HepG2 (cell line): ENCODE measurements around the gene HDLBP. TPM values are rescaled to one million over a fixed set of nuclear protein-coding genes. Genes with fewer than 3 reads are reported as not detected.

ENCODE experiments used
- CREB1 ChIP-seq, 2 experiments: fragments of 450-650 bp in 1 of 2; IDR thresholded peaks; 2 replicates each; pipeline ENCODE4 v1.6.1; 2016 to 2017; ENCODE audit warnings: control low read depth in 1 of 2, mild to moderate bottlenecking in 1 of 2, missing compliant biosample characterization in 1 of 2, missing genetic modification characterization in 1 of 2
- DNMT1 ChIP-seq: sonication (generic); formaldehyde crosslinking; IDR thresholded peaks from 2 replicates; pipeline ENCODE4 v1.5.1; 2020; ENCODE audit warnings: mild to moderate bottlenecking, missing genetic modification reagents
- EEA1 ChIP-seq: sonication (generic); formaldehyde crosslinking; IDR thresholded peaks from 2 replicates; pipeline ENCODE4 v1.5.1; 2020; ENCODE audit warnings: mild to moderate bottlenecking, missing genetic modification reagents, borderline replicate concordance
- FLYWCH1 ChIP-seq: sonication (generic); formaldehyde crosslinking; IDR thresholded peaks from 2 replicates; pipeline ENCODE4 v1.8.1; 2023; ENCODE audit warnings: mild to moderate bottlenecking, missing genetic modification reagents
- HNRNPK ChIP-seq: fragments of 200-400 bp; formaldehyde crosslinking; IDR thresholded peaks from 2 replicates; pipeline ENCODE4 v1.6.1; 2018; ENCODE audit warnings: low read length, low read depth, moderate library complexity, mild to moderate bottlenecking; ENCODE audit not compliant: poor library complexity, severe bottlenecking
- HOMEZ ChIP-seq: IDR thresholded peaks from 2 replicates; pipeline ENCODE4 v1.6.1; 2016; ENCODE audit warnings: low read depth
- MED8 ChIP-seq: sonication (generic); formaldehyde crosslinking; IDR thresholded peaks from 2 replicates; pipeline ENCODE4 v1.8.1; 2023; ENCODE audit warnings: mild to moderate bottlenecking, missing genetic modification reagents; ENCODE audit not compliant: insufficient replicate concordance
- NR2F2 ChIP-seq: IDR thresholded peaks from 2 replicates; pipeline ENCODE4 v1.6.1; 2012; ENCODE audit warnings: low read depth, inconsistent platforms, borderline replicate concordance
- RCOR2 ChIP-seq: IDR thresholded peaks from 2 replicates; pipeline ENCODE4 v1.6.1; 2016; ENCODE audit warnings: missing biosample characterization, missing genetic modification reagents
- ZC3H13 ChIP-seq: sonication (generic); formaldehyde crosslinking; IDR thresholded peaks from 2 replicates; pipeline ENCODE4 v1.8.1; 2023; ENCODE audit warnings: mild to moderate bottlenecking, missing genetic modification reagents, moderate library complexity
- ZFP1 ChIP-seq: IDR thresholded peaks from 2 replicates; pipeline ENCODE4 v1.6.1; 2016
- ZMAT5 ChIP-seq: sonication (generic); formaldehyde crosslinking; IDR thresholded peaks from 2 replicates; pipeline ENCODE4 v1.5.0; 2020; ENCODE audit warnings: mild to moderate bottlenecking, low read depth, missing genetic modification reagents, borderline replicate concordance
- ZNF431 ChIP-seq: sonication (generic); formaldehyde crosslinking; IDR thresholded peaks from 2 replicates; pipeline ENCODE4 v1.9.0; 2022; ENCODE audit warnings: missing genetic modification reagents, low read depth, mild to moderate bottlenecking, borderline replicate concordance
- ZNF468 ChIP-seq: sonication (generic); formaldehyde crosslinking; IDR thresholded peaks from 2 replicates; pipeline ENCODE4 v1.8.0; 2022; ENCODE audit warnings: mild to moderate bottlenecking, moderate library complexity, missing genetic modification reagents
- ZNF564 ChIP-seq: sonication (generic); formaldehyde crosslinking; IDR thresholded peaks from 2 replicates; pipeline ENCODE4 v1.8.1; 2023; ENCODE audit warnings: mild to moderate bottlenecking, missing genetic modification reagents
- ZNF775 ChIP-seq: sonication (generic); formaldehyde crosslinking; IDR thresholded peaks from 2 replicates; pipeline ENCODE4 v1.4.0; 2020; ENCODE audit warnings: missing genetic modification reagents, mild to moderate bottlenecking, moderate library complexity, borderline replicate concordance
- polyA plus RNA-seq, 8 experiments: library from polyadenylated mRNA; depleted of rRNA in 3 of 8; stranded (reverse) in 7 of 8; unstranded in 1 of 8; fragments of >200 nt; fragmentation: Illumina TruSeq in 4 of 8; extraction: Trizol in 4 of 8; gene quantifications; 2 replicates each; pipeline versions ENCODE4 v1.2.1 to v1.2.3, GENCODE V29; 2011 to 2016; ENCODE audit warnings: low read depth in 4 of 8, missing spikeins in 1 of 8, mixed read lengths in 1 of 8; ENCODE audit not compliant: insufficient read depth in 1 of 8
- total RNA-seq, 5 experiments: library from RNA; depleted of rRNA; stranded (reverse); fragments of >200 nt; fragmentation: Illumina TruSeq; extraction: Trizol; gene quantifications; 2 replicates each; pipeline ENCODE4 v1.2.3, GENCODE V29; 2016; ENCODE audit warnings: low read depth in 1 of 5
- TF ChIP-seq, protein P1 (sequence below): sonication (generic); formaldehyde crosslinking; IDR thresholded peaks from 2 replicates; pipeline ENCODE4 v1.4.0; 2020; ENCODE audit warnings: mild to moderate bottlenecking, missing genetic modification reagents
- TF ChIP-seq, protein P2 (sequence below): sonication (generic); formaldehyde crosslinking; IDR thresholded peaks from 2 replicates; pipeline ENCODE4; 2020; ENCODE audit warnings: missing genetic modification reagents, mild to moderate bottlenecking, borderline replicate concordance
- TF ChIP-seq, protein P3 (sequence below): sonication (generic); formaldehyde crosslinking; IDR thresholded peaks from 2 replicates; pipeline ENCODE4 v1.4.0; 2020; ENCODE audit warnings: missing genetic modification reagents

Gene HDLBP
- total and polyA plus RNA-seq, 2 of the 13 experiments (the other 11 are each of a cell fraction or from before 2014, with no cell fraction given) = 464 to 707 TPM

DNA sequence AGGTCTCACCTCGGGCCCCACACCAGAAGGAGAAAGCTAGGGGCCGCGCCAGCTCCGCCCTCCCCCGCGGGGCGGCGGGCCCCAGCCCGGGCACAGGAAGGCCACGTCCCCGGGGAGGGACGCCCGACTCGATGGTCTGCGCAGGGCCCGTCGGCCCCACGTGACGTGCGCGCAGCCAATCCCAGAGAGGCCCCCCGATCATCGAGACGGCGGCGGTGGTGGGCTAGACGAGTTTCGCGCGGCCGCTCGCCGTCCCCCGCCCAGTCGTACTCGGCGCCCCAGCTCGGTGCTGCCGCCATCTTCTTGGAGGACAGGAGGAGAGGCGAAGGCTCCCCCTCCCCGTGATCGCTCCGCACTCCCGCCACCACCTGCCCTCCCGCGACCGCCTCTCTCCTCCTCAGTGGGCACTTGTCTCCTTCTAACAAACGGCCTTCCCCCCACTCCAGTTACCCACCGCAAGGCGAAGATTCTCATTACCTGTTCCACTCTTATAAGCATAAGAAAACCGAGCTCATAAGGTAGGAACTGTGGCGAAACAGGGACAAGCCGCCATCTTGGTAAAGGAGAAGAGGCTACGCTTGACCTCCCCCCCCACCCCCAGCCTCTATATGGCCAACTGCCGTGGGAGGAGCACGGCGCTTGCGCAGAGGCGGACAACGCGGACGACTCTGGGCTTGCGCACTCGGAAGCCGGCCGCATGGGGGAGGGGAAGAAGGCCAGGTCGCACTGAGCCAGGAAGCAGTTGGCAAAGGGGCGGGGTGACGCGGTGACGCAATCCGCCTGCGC is at the start of gene HDLBP (continued):
- peak; percentile 98 for TF ChIP-seq ZC3H13 (CRISPR knock-in tag)
- peak; percentile 32; the same call in 1 of the 2 replicates for TF ChIP-seq EEA1 (CRISPR knock-in tag)
- TF ChIP-seq, protein P1, sequence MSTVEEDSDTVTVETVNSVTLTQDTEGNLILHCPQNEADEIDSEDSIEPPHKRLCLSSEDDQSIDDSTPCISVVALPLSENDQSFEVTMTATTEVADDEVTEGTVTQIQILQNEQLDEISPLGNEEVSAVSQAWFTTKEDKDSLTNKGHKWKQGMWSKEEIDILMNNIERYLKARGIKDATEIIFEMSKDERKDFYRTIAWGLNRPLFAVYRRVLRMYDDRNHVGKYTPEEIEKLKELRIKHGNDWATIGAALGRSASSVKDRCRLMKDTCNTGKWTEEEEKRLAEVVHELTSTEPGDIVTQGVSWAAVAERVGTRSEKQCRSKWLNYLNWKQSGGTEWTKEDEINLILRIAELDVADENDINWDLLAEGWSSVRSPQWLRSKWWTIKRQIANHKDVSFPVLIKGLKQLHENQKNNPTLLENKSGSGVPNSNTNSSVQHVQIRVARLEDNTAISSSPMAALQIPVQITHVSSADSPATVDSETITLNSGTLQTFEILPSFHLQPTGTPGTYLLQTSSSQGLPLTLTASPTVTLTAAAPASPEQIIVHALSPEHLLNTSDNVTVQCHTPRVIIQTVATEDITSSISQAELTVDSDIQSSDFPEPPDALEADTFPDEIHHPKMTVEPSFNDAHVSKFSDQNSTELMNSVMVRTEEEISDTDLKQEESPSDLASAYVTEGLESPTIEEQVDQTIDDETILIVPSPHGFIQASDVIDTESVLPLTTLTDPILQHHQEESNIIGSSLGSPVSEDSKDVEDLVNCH (CRISPR knock-in tag) = peak; percentile 73; the same call in 1 of the 2 replicates
- no peak for TF ChIP-seq ZMAT5 (CRISPR knock-in tag)
- TF ChIP-seq ZNF775 (CRISPR knock-in tag) = peak; percentile 94
- TF ChIP-seq, protein P2, sequence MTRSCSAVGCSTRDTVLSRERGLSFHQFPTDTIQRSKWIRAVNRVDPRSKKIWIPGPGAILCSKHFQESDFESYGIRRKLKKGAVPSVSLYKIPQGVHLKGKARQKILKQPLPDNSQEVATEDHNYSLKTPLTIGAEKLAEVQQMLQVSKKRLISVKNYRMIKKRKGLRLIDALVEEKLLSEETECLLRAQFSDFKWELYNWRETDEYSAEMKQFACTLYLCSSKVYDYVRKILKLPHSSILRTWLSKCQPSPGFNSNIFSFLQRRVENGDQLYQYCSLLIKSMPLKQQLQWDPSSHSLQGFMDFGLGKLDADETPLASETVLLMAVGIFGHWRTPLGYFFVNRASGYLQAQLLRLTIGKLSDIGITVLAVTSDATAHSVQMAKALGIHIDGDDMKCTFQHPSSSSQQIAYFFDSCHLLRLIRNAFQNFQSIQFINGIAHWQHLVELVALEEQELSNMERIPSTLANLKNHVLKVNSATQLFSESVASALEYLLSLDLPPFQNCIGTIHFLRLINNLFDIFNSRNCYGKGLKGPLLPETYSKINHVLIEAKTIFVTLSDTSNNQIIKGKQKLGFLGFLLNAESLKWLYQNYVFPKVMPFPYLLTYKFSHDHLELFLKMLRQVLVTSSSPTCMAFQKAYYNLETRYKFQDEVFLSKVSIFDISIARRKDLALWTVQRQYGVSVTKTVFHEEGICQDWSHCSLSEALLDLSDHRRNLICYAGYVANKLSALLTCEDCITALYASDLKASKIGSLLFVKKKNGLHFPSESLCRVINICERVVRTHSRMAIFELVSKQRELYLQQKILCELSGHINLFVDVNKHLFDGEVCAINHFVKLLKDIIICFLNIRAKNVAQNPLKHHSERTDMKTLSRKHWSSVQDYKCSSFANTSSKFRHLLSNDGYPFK (CRISPR knock-in tag) = peak; percentile 96; the same call in 1 of the 2 replicates
- TF ChIP-seq HOMEZ = peak; percentile 72; the same call in 1 of the 2 replicates
- TF ChIP-seq ZNF564 (CRISPR knock-in tag) = peak; percentile 16; the same call in 1 of the 2 replicates
- peak; percentile 84 for TF ChIP-seq CREB1 (IDR thresholded peaks at IDR 0.05)
- peak; percentile 88 for TF ChIP-seq CREB1 (CRISPR knock-in tag; IDR thresholded peaks at IDR 0.05)
- TF ChIP-seq DNMT1 (CRISPR knock-in tag) = peak; percentile 90
- TF ChIP-seq NR2F2 = no peak; the same call in 1 of the 2 replicates
- peak; percentile 32 for TF ChIP-seq MED8
- TF ChIP-seq ZFP1 = peak; percentile 20; the same call in 1 of the 2 replicates
- TF ChIP-seq, protein P3, sequence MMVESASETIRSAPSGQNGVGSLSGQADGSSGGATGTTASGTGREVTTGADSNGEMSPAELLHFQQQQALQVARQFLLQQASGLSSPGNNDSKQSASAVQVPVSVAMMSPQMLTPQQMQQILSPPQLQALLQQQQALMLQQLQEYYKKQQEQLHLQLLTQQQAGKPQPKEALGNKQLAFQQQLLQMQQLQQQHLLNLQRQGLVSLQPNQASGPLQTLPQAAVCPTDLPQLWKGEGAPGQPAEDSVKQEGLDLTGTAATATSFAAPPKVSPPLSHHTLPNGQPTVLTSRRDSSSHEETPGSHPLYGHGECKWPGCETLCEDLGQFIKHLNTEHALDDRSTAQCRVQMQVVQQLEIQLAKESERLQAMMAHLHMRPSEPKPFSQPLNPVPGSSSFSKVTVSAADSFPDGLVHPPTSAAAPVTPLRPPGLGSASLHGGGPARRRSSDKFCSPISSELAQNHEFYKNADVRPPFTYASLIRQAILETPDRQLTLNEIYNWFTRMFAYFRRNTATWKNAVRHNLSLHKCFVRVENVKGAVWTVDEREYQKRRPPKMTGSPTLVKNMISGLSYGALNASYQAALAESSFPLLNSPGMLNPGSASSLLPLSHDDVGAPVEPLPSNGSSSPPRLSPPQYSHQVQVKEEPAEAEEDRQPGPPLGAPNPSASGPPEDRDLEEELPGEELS (CRISPR knock-in tag) = peak; percentile 67
- TF ChIP-seq RCOR2 (CRISPR knock-in tag) = no peak
- TF ChIP-seq HNRNPK = no peak
- TF ChIP-seq FLYWCH1 = no peak
- TF ChIP-seq ZNF468 (CRISPR knock-in tag) = no peak
- no peak for TF ChIP-seq ZNF431 (CRISPR knock-in tag)
